ENCODE measurements around the gene CYB5R2. TPM values are rescaled to one million over a fixed set of nuclear protein-coding genes. Genes with fewer than 3 reads are reported as not detected.

The CYB5R2 gene
- total RNA-seq, 1 experiment from 2014 or later, result 6.2 TPM

DNA sequence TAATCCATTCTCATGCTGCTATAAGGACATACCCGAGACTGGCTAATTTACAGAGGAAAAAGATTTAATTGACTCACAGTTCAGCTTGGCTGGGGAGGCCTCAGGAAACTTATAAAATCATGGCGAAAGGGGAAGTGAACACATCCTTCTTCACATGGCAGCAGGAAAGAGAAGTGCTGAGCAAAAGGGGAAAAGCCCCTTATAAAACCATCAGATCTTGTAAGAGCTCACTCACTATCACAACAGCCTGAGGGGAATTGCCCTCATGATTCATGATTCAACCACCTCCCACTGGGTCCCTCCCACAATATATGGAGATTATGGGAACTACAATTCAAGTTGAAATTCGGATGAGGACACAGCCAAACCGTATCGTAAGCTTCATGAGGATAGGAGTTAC lies 3.8 kb upstream of the CYB5R2 start:
- H3K36me3 ChIP-seq (ENCODE audit: insufficient read depth, low read length, poor library complexity, severe bottlenecking), result no peaks in the 10 kb centered on the region
- peak overlapping the region; percentile 47 for H3K27ac ChIP-seq (ENCODE audit: low read depth, low read length, poor library complexity, severe bottlenecking)
- TF ChIP-seq, protein P1, sequence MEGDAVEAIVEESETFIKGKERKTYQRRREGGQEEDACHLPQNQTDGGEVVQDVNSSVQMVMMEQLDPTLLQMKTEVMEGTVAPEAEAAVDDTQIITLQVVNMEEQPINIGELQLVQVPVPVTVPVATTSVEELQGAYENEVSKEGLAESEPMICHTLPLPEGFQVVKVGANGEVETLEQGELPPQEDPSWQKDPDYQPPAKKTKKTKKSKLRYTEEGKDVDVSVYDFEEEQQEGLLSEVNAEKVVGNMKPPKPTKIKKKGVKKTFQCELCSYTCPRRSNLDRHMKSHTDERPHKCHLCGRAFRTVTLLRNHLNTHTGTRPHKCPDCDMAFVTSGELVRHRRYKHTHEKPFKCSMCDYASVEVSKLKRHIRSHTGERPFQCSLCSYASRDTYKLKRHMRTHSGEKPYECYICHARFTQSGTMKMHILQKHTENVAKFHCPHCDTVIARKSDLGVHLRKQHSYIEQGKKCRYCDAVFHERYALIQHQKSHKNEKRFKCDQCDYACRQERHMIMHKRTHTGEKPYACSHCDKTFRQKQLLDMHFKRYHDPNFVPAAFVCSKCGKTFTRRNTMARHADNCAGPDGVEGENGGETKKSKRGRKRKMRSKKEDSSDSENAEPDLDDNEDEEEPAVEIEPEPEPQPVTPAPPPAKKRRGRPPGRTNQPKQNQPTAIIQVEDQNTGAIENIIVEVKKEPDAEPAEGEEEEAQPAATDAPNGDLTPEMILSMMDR (conservative IDR thresholded peaks at IDR 0.05; ENCODE audit: low read depth, low read length), result no peak
- no peak for TF ChIP-seq EZH2 (IDR thresholded peaks at IDR 0.05; ENCODE audit: borderline replicate concordance, low read depth, low read length, poor library complexity, severe bottlenecking)
- peaks cover 22% of the 10 kb centered on the region for H3K27me3 ChIP-seq (replicated peaks; ENCODE audit: insufficient read depth, low read depth, low read length, poor library complexity)
- peaks cover 4% of the 10 kb centered on the region for H3K4me1 ChIP-seq (ENCODE audit: insufficient read depth, low read length, poor library complexity, severe bottlenecking)
- no TSS peak for BruUV-seq (replicated peaks)
- H3K9me3 ChIP-seq (ENCODE audit: low read depth, low read length, poor library complexity, severe bottlenecking), result no peaks in the 10 kb centered on the region
- H3K4me3 ChIP-seq (ENCODE audit: low read depth, low read length, poor library complexity, severe bottlenecking), result no peak overlapping the region
- POLR2A ChIA-PET (ENCODE audit: low non-redundant PET), result no interaction called here
- peak; percentile 73 for DNase-seq (ENCODE audit: low spot score)
- CTCF ChIA-PET, result interaction anchor here (0.6 to 0.9 kb wide), 2 partner anchors 17 kb away, joined by 7 to 21 read pairs; no protein-coding TSS in a partner anchor
- intact Hi-C loops (cut with micrococcal nuclease; ENCODE audit: unreplicated experiment), result no loop called here

DNA sequence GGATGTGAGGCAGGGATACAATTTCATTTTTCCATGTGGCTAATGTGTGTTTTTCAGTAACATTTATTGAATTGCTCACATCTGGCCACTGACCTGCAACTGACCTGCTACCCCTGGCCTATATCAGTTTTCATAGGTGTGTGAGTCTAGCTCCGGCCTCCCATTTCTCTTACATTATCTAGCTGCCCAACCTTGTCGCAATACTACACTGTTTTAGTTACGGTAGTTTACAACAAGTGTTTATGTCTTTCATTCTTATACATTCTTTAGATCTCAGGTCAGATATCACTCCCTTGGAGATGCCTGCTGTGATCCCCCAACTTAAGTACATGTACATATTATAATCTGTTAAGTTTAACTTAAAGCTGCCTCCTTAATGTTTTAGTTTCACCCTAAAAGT lies 2.3 kb upstream of the CYB5R2 start:
- intact Hi-C loops (cut with micrococcal nuclease; ENCODE audit: unreplicated experiment), result no loop called here
- Histone ChIP-seq H3K4me1 (ENCODE audit: insufficient read depth, low read length, poor library complexity, severe bottlenecking) (peaks cover 4% of the 10 kb centered on the region), H3K27me3 (replicated peaks; ENCODE audit: insufficient read depth, low read depth, low read length, poor library complexity) (peaks cover 22% of the 10 kb centered on the region), H3K27ac (ENCODE audit: low read depth, low read length, poor library complexity, severe bottlenecking) (no peak overlapping the region), H3K9me3 (ENCODE audit: low read depth, low read length, poor library complexity, severe bottlenecking) (no peaks in the 10 kb centered on the region), H3K4me3 (ENCODE audit: low read depth, low read length, poor library complexity, severe bottlenecking) (no peak overlapping the region), H3K36me3 (ENCODE audit: insufficient read depth, low read length, poor library complexity, severe bottlenecking) (no peaks in the 10 kb centered on the region)
- DNase-seq (ENCODE audit: low spot score), result no peak
- ChIA-PET CTCF (no interaction called here), POLR2A (ENCODE audit: low non-redundant PET) (no interaction called here)
- TF ChIP-seq, protein P1 (conservative IDR thresholded peaks at IDR 0.05; ENCODE audit: low read depth, low read length), result no peak
- no peak for TF ChIP-seq EZH2 (IDR thresholded peaks at IDR 0.05; ENCODE audit: borderline replicate concordance, low read depth, low read length, poor library complexity, severe bottlenecking)
- BruUV-seq (replicated peaks), result no TSS peak

DNA sequence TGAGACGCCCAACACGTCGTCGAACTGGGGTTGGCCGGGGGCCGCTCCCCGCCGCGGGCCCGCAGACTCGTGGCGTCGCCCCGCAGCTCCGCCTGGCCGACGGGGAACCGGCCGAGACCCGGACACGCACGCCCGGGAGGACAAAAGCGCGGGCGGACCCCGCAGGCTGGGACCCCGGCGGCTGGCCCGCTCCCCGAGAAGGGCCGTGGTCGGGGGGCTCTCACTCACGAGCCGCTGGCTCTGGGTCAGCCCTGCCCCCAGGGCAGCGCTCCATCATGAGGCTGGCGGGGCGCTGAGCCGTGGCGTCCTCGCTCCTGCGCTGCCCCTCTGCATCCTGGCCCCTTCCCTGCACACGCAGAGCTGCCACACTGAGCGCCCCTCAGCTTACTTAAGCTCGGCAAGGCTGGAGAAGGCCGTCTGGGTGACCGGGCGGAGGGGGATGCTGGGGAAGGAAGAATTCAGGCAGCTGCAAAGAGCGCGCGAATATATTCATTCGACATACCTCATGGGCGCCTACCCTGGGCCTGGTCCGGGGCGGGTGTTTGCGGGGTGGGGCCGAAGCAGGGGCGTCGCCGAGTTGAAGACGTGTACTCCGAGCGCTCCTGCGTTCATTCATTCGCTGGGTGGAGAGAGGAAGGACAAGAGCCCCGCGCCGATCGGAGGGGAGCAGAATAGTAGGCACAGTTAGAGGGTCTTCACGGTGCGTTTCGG lies 579 bp upstream of the CYB5R2 start:
- ChIA-PET CTCF (no interaction called here), POLR2A (ENCODE audit: low non-redundant PET) (no interaction called here)
- BruUV-seq (replicated peaks), result no TSS peak
- H3K27me3 ChIP-seq (replicated peaks; ENCODE audit: insufficient read depth, low read depth, low read length, poor library complexity), result peaks cover 22% of the 10 kb centered on the region
- no peaks in the 10 kb centered on the region for H3K36me3 ChIP-seq (ENCODE audit: insufficient read depth, low read length, poor library complexity, severe bottlenecking)
- no peak for DNase-seq (ENCODE audit: low spot score)
- TF ChIP-seq EZH2 (IDR thresholded peaks at IDR 0.05; ENCODE audit: borderline replicate concordance, low read depth, low read length, poor library complexity, severe bottlenecking), result peak; percentile 73
- TF ChIP-seq, protein P1 (conservative IDR thresholded peaks at IDR 0.05; ENCODE audit: low read depth, low read length), result no peak
- H3K4me3 ChIP-seq (ENCODE audit: low read depth, low read length, poor library complexity, severe bottlenecking), result peak overlapping the region; percentile 17
- intact Hi-C loops (cut with micrococcal nuclease; ENCODE audit: unreplicated experiment), result loop anchor here (5.0 kb wide), 1 partner anchor 1287 kb away; no protein-coding TSS in a partner anchor
- H3K9me3 ChIP-seq (ENCODE audit: low read depth, low read length, poor library complexity, severe bottlenecking), result no peaks in the 10 kb centered on the region
- no peak overlapping the region for H3K27ac ChIP-seq (ENCODE audit: low read depth, low read length, poor library complexity, severe bottlenecking)
- peaks cover 3% of the 10 kb centered on the region for H3K4me1 ChIP-seq (ENCODE audit: insufficient read depth, low read length, poor library complexity, severe bottlenecking)

Measured in A673 (cell line).